IPS DF 4.7 (cell line): Measurements from ENCODE around the gene ATRAID.

Experiments used
- DNase-seq: peaks from one replicate; pipeline ENCODE4 v3.0.0-alpha.2; 2013; ENCODE audit warnings: low spot score; ENCODE audit errors: extremely low read depth

The ATRAID gene

DNA sequence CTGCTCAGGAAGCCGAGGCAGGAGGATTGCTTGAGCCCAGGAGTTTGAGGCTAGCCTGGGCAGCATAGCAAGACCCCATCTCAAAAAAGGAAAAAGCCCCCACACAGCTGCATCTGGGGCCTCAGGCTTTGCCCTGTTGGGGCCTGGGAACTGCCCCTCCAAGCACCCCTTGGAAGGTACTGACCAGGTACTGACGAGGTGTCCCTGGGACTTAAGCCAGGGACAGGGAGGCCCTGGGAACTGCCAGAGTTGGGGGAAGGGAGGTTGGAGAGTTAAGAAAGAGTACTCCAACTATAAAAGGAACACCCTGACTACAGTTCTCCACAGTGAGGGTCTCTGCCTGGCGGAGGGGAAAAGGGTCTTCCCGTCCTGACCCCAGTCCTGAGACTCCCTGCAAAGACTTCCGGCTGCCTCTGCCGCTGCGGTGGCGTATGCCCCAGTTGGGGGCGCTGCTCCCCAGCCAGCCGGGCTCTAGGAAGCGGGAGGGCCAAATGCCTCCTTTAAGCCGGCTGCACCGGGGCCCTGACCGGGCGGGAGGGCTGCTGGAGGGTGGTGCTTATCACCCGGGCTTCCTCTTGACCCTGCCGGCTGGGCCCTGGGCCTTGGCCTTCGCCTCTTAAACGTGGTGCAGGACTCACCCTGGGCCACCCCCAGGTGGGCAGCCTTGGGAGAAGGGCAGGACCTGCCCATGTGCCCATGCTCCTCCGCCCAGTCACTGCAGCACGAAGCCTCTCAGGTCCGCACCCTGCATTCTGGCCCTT, 38.2 kb downstream of the ATRAID start:
- DNase-seq = peak; percentile 46

DNA sequence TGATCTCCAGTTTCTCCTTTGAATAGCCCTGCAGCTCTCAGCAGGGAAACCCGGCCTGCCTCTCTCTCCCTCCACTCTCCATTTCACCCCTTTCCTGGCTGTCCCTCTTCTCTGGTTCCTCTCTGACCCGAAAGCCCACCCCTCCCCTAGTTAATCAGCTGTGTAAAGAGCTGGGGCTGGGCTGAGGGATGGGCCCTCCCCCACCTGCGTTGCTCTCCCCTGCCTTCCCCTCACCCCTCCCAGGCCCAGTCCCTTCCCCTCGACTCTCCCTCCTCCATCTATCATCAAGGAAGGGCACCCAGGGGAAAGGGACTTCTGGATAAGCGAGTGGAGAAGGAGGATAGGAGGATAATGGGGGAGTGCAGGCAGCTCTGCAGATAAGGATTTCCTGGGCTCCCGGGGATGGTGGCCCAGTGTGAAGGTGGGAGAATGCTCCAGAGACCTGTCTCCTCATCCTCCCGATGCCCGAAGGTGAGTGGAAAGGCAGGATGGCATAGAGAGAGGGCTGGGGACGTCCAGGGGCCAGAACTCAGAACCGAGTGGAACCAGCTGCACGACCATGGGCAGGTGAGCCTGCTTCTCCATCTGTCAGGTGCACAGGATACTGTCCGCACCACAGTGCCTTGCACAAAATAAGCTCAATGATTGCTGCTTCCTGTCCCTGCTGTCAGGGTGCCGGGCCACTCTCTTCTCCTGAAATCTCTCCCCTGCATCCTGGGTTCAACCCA, 39.0 kb downstream of the ATRAID start:
- DNase-seq = no peak

DNA sequence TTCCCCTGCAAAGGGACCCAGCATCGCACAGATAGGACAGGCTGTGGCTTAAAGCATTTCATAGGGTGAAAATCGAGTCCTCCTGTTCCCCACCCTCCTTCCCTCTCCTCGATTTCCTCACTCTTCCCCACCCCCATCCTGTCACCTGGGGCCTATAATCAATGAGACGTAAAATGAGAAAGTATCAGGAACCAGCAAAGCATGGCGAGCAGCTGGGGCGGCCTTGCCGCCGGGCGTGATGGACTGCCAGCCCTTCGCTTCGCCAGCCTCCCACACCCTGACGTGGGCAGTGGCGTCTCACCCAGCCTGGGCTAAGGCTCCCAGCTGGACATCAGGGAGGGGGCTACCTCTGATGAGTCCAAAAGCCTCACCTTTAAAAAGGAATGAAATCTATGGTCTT, 39.9 kb downstream of the ATRAID start:
- no peak for DNase-seq

DNA sequence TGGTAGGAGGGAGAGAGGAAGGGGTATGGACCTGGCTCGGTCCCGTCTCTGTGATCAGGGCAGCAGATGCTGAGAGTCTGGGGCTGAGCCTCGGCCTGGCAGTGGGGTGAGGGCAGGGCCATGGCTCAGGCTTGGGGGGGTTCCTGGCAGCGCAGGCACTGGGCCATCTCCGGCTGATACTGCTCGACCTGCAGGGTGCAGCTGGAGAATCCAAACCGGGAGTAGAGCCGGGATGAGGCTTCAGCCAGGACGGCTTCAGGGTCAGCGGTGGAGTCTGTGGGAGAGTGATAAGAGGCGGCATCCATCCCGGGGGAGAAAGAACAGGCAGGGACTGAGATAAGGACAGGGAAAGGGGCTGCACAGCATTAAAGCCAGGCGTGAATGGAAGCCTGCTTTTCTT, 43.3 kb downstream of the ATRAID start:
- DNase-seq = no peak

DNA sequence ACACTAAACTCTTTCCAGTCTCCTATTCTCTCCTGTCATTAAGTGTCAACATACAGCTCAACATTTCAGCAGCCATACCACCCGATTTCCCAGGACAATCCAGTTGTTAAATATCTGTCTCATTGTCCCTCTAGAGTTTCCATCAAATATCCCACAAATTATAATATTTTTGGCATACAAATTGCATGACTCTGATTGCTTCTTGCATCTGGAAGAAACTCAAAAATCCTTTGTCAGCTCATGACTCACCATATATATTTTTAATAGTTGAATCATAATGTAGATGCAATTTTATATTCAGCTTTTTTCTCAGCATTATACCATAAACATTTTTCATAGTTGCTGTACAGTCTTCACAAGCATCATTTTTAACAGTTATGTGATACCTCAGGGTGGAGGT, 43.8 kb downstream of the ATRAID start:
- DNase-seq = no peak

DNA sequence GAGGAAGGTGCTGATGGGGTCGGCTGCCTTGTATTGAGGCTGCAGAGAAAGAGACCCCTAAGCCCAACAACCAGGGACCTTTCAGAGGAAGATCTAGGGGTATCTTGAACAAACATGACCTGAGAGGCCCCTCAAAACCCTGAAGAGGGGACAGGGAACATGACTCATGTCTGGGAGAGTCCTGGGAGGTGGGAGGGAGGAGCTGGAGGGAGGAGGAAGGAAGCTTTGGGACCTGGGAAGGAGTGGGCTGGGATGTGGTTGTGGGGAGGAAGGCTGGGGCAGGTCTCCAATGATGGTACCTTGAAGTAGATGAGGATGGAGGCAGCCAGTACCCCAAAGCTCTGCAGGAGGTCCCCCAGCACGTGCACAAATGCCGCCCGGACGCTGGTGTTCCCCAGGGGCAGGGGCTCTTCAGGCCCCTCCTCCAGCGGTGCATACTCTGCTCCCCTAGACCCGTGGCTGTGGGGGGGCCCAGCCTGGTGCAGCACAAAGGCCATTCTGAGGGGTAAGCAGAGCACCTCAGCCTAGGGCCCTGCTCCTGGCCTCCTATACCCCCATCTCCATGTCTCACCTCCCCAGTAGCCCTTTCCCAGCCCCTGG, 45.1 kb downstream of the ATRAID start:
- DNase-seq = no peak

DNA sequence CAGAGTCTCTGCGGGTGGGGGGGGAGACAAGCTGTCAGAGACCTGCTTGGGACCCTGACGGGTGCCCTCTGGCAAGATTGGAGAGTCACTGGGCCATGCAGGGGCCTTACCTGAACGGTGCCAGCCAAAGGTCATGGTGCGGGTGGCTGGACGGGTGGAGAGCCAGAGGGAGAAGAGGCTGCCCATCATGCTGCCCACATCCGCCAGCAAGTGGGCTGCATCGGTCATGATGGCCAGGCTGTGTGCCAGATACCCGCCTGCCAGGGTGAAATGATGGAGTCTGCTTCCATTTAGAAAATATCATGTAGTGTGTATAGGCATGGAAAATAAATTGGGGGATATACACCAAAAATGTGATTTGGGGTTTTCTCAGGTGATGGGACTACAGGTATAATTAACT, 46.2 kb downstream of the ATRAID start:
- no peak for DNase-seq

DNA sequence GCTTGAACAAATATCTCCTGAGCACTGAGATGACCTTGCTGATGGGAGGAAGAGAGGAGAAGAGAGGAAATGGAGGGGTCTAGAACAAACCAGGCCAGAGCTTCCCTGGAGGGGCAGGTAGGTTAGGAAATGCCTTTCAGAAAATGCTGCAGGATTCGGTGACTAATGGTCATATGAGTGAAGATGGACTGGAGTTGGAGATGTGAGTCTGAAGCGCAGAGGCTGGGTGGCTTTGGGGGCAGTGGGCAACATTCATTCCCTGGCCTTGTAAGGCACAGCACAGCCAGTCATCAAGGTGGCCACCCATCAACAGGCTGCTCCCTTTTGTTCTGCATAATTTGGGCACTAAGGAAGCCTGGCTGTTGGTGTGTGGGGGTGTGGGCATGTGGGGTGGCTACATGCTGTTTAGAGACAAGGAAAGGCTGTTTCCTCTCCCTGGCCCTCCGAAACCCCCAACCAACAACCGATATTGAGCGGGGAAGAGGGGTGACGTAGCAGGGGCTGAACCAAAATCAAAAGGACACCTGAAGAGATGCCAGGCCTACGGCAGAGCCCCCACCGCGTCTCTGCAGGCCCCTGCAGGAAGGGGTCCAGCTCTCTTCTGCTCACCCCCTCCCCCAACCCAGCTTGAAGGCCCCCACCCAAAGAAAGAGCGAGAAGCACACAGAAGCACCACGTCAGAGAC, 49.5 kb downstream of the ATRAID start:
- no peak for DNase-seq

DNA sequence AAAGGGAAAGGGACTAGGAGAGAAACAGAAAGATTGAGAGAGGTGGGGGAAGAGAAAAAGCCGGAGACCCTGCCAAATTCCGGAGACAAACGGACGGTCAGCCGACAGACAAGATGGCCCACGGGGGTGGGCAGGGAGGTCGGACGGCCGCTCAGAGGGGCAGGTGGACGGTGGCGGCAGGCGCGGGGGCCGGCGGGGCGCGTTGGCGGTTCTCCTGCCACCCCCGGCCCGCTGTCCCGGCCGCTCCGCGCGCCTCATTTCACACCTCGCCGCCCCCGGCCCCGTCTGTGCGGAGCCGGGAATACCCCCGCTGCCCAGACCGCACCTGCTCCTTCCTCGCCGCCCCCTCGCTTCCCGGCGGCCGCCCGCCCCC, 50.1 kb downstream of the ATRAID start:
- no peak for DNase-seq

DNA sequence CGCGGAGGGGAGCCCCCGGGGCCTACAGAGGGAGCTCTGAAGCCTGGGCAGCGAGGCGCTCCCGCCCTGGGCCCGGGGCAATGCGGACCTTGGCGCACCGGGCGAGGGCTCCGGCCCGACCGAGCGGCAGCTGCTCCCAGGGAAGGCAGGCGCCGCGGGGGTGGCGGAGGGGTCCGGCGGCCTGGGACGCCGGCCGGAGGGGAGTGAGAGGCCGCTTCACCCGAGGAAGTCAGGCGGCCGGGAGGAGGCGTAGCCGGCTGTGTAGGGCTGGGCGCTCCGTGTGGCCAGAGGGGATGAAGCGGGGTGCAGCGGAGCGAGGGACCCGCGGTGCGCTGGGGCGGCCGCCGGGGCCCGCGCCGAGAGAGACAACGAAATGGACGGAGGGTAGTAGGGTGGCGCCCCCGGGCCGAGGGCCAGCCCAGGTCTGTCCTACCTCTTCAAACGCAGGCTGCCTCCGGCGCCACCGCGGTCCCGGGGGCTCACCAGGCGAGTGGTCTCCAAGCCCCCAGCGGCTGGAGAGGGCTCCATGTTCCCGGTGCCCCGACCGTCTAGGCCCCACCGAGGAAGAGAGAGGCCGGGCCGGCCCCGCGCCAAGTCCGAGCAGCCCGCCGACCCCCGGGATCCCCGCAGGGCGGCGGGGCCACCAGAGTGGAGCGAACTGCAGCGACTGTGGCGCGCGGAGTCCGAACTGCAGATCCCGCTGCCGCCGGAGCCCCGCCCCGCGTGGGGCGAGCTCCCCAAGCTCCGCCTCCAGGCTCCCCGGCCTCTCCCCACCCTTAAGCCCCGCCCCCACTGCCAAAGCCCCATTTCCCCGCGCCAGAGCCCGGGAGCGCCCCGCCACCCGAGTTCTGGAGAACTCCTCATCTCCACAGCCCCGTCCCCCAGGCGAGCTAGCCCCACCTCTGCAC, 50.8 kb downstream of the ATRAID start, which contains the start of gene SLC30A3:
SLC30A3 (minus strand) TSS at position 669 of the 908 bp plus-strand sequence; CDS start at position 528, 141 bp downstream.
- no peak for DNase-seq

DNA sequence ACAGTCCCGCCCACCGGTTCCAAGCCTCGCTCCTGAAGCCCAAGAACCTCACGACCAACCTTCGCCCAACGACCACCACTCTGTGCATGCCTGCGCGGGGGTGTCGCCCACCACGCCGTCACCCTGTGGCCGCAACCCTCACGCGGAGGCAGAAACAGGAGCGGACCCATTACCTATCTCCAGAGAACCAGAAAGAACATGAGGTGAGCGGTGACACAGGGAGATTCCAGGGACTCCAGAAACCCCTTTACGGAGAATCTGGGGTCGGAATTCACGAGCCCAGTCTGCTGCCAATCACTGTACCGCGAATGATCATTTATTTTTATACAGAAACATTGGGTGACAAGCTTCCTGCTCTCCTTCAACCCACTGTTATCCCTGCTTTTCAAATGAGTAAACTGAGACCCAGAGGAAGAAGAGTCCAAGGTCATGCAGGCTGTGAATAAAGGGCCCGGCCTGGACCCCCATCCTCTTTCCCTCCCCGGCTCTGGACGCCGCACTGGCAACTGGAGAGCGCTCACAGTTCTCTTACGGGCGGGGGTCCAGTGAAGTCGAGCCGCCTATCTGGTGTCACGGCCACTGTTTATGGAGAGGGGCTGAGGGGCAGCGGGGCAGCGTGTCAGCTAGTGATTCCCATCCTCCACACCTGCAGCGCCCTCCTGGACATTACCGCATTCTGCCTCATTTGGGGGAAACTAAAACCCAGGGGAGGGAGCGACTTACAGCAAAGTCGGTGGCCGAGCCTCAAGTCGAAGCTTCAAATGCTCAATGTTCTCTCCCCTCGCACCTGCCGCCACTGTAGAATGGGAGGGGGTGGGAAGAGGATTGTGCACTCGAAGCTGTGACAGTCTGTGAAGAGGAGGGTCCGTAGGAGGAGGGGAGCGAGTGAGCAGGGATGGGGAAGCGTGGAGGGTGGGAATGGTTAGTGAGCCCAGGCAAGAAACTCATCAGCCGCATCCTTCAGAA, 51.7 kb downstream of the ATRAID start:
- DNase-seq = no peak

DNA sequence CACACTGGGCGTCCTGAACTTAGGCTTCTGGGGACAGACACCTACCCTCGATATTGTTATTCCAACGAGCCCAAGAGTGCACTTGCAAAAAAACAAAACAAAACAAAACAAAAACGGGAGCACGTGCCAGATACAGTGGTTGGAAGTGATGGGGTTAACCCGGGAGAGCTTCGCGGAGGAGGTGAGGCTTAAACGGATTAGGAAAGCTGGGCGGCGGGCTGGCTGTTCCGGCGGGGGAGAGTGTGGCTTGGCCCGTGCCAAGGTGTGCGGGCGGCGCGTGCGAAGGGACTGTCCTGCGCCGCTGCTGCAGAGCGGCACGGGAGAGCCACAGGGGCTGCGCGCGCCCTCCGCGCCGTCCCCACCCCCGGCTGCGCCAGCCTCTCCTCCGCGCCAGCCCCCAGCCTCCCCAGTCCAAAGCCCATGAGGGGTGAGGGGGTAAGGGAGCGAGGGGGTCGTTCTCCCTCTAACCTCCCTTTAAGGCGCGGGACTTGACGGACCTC, 52.5 kb downstream of the ATRAID start:
- DNase-seq = no peak

DNA sequence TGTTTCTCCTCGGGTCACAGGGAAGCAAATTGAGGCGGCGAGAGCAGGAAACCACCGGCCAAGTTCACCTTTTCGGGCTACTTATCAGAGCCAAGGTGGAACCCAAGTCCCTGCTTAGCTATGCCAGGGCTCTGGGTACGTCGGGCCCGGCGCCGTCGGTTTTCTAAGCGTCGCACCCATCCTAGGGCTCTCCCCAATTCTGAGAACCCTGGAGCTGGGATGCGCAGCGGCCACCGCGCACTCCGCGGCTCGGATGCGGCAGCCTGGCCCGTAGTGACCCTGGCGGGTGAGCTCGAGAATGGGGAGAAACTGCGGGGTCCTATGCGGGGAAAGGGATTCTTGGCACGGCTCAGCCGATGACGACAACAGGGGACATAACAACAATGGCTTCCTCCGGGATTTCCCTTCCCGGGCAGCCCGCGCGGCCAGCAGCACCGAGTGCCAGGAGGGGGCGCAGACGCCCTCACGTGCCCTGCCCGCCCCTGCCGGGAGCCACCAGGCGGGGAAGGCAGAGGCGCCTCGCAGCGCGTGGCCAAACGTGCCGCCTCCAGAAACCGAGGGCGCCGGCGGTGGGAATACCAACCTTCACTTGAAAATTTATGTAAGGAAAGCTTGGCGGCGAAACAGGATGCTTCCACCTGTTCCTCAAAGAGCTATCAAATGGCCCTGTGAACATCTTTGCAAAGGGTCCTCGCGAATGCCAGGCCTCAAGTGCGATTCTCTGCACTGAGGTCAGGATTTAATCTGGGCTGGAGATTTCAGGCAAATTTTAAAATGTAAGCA, 53.1 kb downstream of the ATRAID start:
- DNase-seq = no peak

DNA sequence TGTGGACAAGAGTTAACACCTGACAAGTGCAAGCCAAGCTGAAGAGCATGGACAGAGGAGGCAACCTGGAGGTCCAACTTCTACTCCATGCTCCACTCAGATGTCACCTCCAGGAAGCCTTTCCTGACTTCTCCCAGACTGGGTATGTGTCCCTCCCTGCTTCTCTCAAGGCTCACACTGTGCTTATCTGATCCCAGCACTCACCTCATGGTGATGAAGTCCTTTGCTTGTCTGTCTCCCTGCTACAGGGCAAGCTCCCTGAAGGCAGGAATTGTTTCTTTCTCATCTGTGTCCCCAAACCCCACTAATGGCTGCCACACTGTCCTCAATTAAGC, 53.7 kb downstream of the ATRAID start:
- no peak for DNase-seq
